ENCODE data around the gene ERP44. TPM values are rescaled to one million over a fixed set of nuclear protein-coding genes. Genes with fewer than 3 reads are reported as not detected.

The ERP44 gene
- total RNA-seq, 1 experiment from 2014 or later = 10.1 TPM

GRCh38 chr9:100030548-100030947 is 68.3 kb downstream of the ERP44 start:
- CTCF ChIA-PET = no interaction called here
- intact Hi-C loops (cut with micrococcal nuclease; ENCODE audit: unreplicated experiment) = no loop called here
- POLR2A ChIA-PET = no interaction called here
- in situ Hi-C loops (cut with HindIII; ENCODE audit: low pct_unique_long_range_greater_than_20kb, low sequenced_read_pairs) = no loop called here
- H3K4me3 ChIP-seq (ENCODE audit: low read depth in 2 of 2, low read length in 2 of 2) = no peak overlapping the region
- H3K4me1 ChIP-seq (ENCODE audit: control insufficient read depth, insufficient read depth, low read length) = no peaks in the 10 kb centered on the region
- H3K27me3 ChIP-seq (ENCODE audit: control insufficient read depth, insufficient read depth, low read length) = no peaks in the 10 kb centered on the region
- ATAC-seq (no peak), DNase-seq (ENCODE audit: low read depth, low spot score) (no peak)
- H3K27ac ChIP-seq (ENCODE audit: low read length) = no peak overlapping the region
- no peaks in the 10 kb centered on the region for H3K9me3 ChIP-seq (ENCODE audit: control insufficient read depth, insufficient read depth, low read depth, low read length)
- H3K36me3 ChIP-seq (ENCODE audit: control insufficient read depth, insufficient read depth, low read length) = no peaks in the 10 kb centered on the region; the same call in 1 of the 2 replicates
- TF ChIP-seq CTCF (IDR thresholded peaks at IDR 0.05) (no peak), SIN3A (IDR thresholded peaks at IDR 0.05; ENCODE audit: borderline replicate concordance, insufficient read depth, low read depth, low read length) (no peak), TCF7L2 (IDR thresholded peaks at IDR 0.05; ENCODE audit: low read depth, low read length) (no peak), POLR2AphosphoS5 (IDR thresholded peaks at IDR 0.05; ENCODE audit: low read depth, low read length) (no peak), REST (IDR thresholded peaks at IDR 0.05; ENCODE audit: insufficient read depth in 1 of 2, low read depth in 2 of 2, low read length in 1 of 2) (no peak)
- no TSS peak for BruUV-seq (replicated peaks)

- no peak for TF ChIP-seq CTCF (IDR thresholded peaks at IDR 0.05)
- TF ChIP-seq REST (IDR thresholded peaks at IDR 0.05; ENCODE audit: insufficient read depth in 1 of 2, low read depth in 2 of 2, low read length in 1 of 2) = no peak
- no peak for TF ChIP-seq SIN3A (IDR thresholded peaks at IDR 0.05; ENCODE audit: borderline replicate concordance, insufficient read depth, low read depth, low read length)
- no peak for TF ChIP-seq POLR2AphosphoS5 (IDR thresholded peaks at IDR 0.05; ENCODE audit: low read depth, low read length)
- BruUV-seq (replicated peaks) = no TSS peak
- H3K9me3 ChIP-seq (ENCODE audit: control insufficient read depth, insufficient read depth, low read depth, low read length) = no peaks in the 10 kb centered on the region
- H3K4me3 ChIP-seq (ENCODE audit: low read depth in 2 of 2, low read length in 2 of 2) = no peak overlapping the region
- no peaks in the 10 kb centered on the region for H3K4me1 ChIP-seq (ENCODE audit: control insufficient read depth, insufficient read depth, low read length)
- no peaks in the 10 kb centered on the region for H3K27me3 ChIP-seq (ENCODE audit: control insufficient read depth, insufficient read depth, low read length)
- ChIA-PET POLR2A (no interaction called here), CTCF (no interaction called here)
- DNase-seq (ENCODE audit: low read depth, low spot score) (no peak), ATAC-seq (no peak)
- intact Hi-C loops (cut with micrococcal nuclease; ENCODE audit: unreplicated experiment) = loop anchor here (2.0 to 10.0 kb wide), 3 partner anchors 194 to 566 kb away; no protein-coding TSS in a partner anchor
- H3K27ac ChIP-seq (ENCODE audit: low read length) = no peak overlapping the region
- no peaks in the 10 kb centered on the region; the same call in 1 of the 2 replicates for H3K36me3 ChIP-seq (ENCODE audit: control insufficient read depth, insufficient read depth, low read length)
- in situ Hi-C loops (cut with HindIII; ENCODE audit: low pct_unique_long_range_greater_than_20kb, low sequenced_read_pairs) = no loop called here
Observed at GRCh38 chr9:100029251-100029650, 69.5 kb downstream of the ERP44 start.

Data from Panc1 (cell line).